SHP77 treated with DMSO at 0.1 percent for 48 hours (cell line): Measurements from ENCODE around the gene CDCP1.
"Not testable (repeated sequence)": the region's sequence is repeated elsewhere in the genome, so short reads cannot be mapped to it uniquely, and the experiment has no call there.

Experiments used
- DNase-seq: peaks from one replicate; lab custom pipeline; 2025; lab: John Stamatoyannopoulos, UW

CDCP1 gene

DNA sequence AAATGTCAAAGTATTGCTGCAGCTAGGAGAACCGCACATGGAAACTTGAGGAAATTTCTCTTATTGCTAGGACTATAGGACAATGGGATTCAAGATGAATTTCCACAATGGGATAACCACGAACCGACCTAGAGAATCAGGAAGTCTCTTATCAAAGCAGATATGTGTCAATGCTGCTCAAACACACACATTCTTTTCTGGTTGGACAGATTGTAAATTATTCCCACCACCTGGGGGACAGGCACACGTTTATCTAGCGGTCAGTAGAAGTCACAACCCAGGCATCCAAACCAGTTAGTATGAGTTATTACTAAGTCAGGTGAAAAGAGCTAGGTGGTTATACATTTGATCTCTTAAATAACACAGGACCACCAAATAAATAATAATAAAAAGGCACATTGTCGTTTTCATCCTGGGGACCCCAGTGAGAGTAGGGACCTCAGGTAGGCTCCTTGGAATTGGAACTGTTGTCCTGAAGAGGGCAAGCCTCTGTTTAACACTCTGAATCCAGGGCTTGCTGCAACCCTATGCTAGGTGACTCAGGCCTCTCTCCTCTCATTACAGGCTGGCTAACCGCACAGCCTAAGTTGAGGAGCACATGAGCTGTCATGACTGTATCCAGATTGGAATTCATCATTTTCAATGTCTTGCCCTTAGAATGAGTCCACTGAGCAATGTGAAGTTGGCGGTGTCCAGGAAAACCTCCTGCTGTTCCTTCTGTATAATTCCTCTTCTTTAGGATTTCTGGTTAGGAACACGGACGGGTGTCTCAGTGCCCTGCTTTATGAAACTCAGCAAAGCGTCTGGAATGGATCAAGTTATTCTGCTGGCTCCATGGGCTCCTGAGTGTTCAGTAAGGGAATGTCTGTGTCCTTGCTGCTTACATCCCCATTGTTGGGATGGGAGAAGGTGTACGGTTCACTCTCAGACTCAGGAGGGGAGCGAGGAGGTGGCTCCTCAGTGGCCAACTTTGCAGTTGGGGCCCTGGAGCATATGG lies 61.1 kb downstream of the CDCP1 start:
- DNase-seq, result no peak

DNA sequence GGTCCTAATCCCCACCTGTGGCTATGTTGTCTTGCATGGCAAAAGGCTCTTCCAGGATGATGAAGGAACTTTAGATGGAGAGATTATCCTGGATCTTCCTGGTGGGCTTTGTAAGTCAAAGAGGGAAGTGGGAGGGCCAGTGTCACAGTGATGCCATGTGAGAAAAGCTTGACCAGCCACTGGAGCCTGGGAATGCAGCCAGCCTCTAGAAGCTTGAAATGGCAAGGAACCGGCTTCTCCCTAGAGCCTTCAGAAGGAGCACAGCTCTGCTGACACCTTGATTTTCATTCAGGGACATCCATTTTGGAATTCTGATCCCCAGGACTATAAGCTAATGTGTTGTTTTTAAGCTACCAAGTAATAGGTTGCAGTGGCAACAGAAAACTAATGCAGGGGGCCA lies 61.8 kb downstream of the CDCP1 start:
- no peak for DNase-seq

DNA sequence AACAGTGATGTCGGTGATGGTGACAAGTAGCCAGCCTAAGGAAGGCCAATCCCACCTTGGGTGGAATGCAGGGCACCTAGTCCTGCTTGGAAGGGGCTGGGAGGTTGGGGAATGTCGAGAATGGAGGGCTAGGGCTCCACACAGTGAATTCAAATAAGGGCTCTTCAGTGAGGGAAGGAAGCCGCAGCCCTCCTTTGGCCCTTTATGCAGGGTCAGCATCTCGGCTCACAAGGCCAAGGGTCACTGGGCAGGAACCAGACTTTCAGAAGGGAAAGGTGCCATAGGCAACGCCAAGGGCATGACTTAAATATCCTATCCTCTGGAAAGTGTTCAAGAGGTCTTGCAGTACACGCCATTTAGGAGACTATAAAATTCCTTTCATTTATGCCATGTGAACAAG lies 63.2 kb downstream of the CDCP1 start:
- DNase-seq, result no peak

DNA sequence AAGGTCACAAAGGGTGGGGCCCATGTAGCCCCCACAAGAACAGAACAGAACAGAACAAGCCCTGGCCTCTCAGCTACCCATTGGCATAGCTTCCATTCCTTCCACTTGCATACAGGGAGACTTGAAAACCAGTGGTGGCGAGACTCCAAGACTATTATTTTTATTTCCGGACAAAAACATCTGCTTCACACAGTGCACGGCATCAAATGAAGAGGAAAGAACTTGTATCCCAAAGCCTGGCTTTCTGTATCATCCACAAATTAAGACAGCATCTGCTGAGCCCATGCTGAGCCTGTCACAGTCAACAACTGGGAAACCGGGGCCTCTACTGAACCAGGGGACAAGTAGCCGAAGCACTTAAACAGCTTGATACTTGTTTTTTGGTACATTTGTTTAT lies 64.0 kb downstream of the CDCP1 start:
- no peak for DNase-seq

DNA sequence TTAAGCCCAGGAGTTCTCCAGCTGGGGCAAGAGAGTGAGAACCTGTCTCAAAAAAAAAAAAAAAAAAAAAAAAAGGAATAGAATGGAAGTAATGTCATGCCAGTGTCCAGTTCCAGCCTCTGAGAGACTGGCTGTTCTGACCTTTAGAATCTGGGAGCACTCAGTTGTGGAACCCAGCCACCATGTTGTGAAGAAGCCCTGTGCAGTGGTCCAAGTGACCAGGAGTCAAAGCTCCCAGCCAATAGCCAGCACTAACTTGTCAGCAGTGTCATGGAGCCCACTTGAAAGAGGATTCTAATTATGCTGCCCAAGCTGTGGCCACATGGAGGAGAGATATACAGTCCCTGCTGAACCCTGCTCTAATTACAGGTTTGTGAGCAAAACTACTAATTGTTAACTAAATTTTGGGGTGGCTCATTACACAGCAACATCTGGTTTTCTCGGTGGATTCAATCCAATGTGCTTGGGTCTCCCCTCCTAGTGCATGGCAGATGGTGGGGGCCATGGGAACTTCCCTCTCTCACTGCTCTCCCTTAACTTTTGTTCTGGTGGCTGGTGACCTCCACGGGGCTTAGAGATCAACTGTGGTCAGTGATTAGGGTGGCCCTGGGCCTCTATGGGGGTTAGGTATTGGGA lies 64.6 kb downstream of the CDCP1 start:
- no peak for DNase-seq

DNA sequence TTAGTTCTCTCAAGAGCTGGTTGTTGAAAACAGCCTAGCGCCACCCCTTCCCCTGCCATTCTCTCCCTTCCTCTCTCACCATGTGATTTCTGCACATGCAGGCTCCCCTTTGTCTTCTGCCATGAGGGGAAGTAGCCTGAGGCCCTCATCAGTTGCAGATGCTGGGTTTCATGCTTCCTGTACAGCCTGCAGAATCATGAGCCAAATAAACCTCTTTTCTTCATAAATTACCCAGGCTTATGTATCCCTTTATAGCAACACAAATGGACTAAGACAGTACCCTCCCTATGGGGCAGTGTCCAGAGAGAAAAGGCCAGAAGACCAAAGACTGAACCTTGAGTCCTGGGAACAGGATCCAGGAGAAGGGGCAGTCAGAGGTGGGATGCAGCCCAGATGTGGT lies 65.4 kb downstream of the CDCP1 start:
- DNase-seq, result no peak

DNA sequence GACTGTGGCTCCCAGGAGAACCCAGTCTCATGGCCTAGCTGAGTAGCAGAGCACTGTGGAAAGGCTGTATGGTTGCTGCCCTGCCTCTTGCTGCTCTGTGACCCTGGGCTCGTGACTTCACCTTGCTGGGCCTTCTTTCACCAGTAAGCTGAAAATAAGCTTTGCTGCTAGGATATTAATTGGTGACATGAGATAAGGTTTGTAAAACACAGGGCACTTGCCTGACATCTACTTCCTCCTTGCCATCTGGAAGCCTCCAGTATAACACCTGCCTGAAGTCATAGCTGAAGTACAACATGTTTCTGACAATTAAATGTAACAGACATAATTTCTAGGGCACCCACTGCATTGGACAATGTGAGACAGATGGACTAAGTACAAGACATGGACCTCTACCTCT lies 66.5 kb downstream of the CDCP1 start:
- DNase-seq, result no peak

DNA sequence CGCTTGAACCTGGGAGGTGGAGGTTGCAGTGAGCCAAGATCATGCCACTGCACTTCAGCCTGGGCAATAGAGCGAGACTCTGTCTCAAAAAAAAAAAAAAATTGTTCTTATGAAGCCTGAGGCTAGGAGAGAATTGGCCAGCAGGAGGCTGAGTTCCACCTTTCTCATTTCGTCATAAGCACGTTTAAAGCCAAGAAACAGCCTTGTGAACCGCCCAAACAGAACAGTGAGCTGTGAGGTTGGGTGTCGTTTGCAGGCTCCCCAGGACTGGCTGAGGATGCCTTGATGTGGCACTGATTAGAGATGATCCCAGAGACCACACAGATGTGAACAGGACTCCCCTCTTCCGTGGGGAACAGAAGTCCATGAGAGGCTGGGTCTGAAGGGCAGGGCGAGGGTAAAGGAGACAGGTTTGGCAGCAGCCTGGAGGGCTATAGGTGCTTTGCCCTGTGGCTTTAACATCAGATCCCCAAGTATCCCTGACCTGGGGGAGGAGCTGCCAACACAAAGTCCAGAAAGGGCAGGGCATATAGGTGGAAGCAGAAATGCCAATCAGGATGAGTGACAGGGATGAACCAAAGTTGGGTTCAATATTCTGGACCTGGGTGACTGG lies 67.2 kb downstream of the CDCP1 start:
- no peak for DNase-seq

DNA sequence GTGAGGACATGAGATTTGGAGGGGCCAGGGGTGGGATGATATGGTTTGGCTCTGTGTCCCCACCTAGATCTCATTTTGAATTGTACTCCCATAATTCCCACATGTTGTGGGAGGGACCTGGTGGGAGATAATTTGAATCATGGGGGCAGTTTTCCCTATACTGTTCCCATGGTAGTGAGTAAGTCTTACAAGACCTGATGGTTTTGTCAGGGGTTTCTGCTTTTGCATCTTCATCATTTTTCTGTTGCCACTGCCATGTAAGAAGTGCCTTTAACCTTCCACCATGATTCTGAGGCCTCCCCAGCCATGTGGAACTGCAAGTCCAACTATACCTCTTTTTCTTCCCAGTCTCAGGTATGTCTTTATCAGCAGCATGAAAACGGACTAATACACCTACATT lies 67.9 kb downstream of the CDCP1 start:
- not testable (repeated sequence) for DNase-seq

DNA sequence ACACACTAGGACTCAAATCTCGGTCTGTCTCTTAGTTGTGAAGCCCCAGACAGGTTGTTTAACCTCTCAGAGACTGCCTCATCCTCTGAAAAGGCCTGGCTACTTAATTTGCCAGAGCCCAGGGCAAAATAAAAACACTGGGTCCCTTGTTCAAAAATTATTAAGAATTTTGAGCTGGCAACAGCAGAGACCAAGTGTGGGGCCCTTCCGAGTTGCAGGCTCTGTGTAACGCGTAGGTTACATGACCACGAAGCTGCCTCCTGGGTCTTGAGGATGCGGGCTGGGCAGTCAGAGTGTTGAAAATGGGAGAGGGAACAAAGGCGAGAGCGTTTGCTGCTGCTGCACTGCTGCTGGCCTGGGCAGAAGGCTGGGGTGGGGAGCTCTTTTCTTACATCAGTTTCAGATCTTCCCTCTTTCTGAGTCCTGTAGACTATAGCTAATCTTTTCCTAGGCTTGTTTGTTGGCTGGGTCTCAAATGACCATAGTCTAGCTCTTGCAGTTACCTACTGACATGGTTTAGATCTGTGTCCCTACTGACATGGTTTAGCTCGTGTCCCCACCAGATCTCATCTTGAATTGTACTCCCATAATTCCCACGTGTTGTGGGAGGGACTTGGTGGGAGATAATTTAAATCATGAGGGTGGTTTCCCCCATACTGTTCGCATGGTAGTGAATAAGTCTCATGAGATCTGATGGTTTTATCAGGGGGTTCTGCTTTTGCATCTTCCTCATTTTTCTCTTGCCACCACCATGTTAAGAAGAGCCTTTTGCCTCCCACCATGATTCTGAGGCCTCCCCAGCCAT lies 70.2 kb downstream of the CDCP1 start:
- no peak for DNase-seq

DNA sequence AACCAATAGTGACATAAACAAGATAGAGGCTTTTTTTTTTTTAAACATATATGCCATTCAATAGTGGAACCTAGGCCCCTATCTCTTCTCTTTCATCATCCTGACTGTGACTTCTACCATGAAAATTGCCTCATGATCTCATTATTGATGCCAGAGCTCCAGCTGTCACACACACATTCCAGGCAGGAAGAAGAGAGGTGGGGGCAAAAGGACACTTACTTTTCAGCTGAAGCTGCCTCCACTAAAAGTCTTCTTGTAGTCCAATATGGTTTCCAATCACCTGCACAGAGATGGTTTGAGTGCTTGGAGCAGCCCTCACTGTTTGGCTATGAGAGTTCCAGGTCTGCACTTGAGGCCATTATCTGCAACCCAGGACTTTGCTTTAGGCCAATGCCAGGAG lies 75.1 kb downstream of the CDCP1 start:
- DNase-seq, result no peak

DNA sequence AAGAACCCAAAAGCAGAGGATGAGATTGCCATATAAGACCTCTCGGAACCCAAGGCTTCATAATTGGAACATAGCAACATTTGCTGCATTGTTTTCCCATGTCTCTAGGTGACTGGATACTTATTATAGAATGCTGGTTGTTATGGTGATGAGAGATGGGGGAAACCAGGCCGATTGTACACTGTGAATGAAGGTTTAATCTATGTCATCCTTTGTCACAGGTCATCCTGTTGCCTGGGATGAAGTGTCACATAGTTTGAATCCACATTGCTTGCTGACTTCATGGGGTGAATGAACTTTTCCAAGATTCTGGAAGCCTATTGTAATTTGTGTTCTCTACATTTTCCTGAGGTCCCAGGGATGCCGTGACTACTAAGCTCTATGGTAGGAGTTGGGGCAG lies 78.2 kb downstream of the CDCP1 start:
- no peak for DNase-seq

DNA sequence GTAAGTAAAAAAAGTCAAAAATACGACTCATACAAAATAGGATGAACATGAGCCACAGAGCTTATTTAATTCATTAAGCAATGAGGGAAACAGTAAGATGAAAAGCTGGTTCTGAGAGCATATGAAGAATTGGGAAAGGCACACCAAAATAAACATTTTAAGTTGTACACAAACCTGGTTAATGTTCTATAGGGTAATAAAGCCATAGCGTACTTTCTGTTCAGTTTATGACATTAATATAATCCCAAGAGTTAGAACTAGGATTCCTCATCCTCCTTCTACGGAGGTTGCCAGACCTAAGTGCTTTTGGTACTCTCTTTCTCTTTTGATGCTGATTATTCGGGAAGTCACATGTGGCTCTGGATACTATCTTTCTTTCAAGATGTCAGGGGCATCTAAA lies 78.7 kb downstream of the CDCP1 start:
- no peak for DNase-seq

DNA sequence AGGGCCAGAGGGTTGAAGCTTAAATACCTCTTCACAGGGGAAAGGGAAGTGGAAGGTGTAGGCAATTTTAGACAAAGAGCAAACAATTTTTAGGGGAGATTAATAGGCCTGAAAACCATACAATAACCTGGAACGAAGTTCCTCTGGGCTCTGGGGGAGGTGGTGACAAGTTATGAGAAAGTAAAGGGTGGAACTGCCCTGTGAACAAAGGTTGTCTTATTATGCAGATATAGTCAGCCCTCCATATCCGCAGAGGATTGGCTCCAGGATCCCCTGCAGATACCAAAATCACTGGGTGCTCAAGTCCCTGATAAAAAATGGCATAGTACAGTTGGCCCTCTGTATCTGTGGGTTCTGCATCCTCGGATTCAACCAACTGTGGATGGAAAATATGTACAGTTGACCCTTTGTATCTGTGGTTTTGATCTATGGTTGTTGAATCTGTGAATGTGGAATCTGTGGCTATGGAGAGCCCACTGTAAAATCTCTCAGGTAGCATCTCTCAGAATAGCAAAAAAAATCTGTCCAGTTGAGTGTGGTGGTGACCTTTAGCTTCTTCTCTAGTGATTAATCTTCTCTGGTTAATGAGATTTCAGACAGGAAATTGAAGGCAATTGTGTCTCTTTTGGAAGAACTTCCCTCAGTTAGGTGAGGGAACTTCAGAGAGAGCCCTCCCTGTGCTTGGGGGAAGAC lies 79.9 kb downstream of the CDCP1 start:
- no peak for DNase-seq

DNA sequence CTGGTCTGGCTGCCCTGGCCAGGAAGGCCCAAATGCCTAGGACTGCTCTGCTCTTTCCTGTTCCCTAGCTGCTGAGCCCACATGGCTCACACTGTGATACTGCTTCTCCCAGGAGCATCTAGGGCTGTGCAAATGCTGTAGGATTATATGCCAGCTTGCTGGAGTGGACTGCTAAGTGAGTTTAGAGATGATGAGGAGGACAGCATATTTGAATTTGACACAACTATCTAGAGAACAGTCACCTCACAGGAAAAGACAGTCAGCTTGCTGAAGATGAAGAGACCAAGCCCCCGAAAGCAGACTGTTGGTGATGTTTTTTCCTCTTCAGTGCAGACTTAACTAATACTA lies 80.8 kb downstream of the CDCP1 start:
- DNase-seq, result no peak

DNA sequence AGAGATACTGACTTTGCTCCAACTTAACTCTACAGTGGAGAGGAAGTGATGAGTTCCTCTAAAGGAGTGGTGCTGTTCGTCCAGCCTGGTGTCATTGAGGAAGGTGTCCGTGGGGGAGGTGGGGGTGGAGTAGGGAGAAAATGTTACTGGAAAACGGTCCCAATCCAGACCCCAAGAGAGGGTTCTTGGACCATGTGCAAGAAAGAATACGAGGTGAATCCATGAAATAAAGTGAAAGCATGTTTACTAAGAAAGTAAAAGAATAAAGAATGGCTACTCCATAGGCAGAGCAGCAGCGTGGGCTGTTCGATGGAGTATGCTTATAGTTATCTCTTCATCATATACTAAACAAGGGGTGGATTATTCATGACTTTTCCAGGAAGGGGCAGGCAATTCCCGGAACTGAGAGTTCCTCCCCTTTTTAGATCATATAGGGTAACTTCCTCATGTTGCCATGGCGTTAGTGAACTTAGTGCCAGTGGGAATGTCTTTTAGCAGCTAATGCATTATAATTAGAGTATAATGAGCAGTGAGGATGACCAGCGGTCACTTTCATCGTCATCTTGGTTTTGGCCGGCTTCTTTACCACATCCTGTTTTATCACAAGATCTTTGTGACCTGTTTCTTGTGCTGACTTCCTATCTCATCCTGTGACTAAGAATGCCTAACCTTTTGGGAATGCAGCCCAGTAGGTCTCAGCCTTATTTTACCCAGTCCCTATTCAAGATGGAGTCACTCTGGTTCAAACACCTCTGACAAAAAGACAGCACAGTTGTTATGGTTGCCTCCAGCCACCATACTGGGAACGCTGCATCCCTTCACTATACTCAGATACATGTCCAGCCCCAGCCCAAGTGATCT lies 81.4 kb downstream of the CDCP1 start:
- no peak for DNase-seq

DNA sequence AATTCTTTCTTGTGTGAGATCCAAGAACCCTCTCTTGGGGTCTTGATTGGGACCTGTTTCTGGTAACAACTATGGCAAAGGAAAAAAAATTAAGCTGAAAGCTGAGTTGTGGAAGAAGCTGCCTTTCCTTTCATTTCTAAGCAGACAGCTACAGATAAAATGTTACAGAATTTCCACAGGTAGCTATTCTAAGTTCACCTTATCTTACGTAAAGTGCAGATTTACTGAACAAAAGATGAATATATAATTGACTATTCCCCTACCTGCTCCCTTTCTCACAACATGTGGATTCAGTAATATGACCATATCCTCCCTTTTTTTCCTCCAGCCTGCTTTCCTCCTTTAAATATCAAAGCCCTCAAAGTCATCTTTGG lies 83.5 kb downstream of the CDCP1 start:
- no peak for DNase-seq

DNA sequence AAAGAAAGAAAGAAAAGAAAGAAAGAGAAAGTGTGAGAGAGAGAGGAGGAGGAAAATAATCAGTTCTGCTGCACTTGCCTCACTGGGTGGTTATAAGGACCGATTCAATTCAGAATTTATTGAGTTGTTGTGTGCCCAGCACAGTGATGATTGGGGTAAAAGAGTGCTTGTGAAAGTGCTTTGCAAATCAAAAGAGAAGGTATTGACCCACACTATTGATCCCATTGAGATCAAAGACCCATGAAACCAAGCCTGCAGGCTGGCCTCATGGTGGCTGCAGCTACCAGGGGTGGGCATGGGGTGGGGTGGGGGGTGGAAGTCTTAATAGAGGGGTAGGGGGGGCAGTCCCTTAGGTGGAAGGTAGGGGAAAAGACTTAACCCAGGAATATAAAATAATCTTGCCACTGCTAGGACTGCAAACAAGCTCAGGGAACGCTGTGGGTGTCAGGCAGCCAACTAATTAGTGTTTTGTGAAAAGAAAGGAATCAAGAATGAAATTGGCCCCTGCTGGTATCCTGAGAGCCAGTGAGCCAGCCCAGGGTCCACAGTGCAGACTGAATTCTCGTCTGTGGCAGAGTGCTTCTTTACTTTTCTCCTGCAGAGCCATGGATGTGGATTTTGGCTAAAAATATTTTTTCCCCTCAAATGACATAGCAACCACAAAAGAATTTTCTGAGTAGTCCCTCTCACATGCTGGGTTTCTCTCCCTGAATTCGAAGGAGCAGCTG lies 85.8 kb downstream of the CDCP1 start:
- no peak for DNase-seq

DNA sequence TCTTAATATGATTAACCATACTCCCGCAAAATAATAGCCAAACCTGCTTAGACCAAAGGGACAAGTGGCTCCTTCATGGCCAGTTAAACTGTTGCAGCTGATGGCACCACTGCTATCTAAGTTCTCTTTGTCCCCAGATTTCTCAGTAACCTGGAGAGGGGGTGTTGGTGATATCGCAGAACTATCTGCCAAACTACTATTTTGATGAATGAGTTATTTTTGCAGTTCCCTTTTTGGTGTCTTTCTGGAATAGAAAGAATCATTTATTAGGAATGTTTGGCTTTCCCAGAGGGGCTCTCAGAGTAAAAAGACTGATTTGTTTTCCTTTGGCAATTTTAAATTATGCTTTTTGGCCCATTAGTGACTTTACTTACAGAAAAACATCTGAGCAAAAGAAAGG lies 87.0 kb downstream of the CDCP1 start:
- DNase-seq, result no peak

DNA sequence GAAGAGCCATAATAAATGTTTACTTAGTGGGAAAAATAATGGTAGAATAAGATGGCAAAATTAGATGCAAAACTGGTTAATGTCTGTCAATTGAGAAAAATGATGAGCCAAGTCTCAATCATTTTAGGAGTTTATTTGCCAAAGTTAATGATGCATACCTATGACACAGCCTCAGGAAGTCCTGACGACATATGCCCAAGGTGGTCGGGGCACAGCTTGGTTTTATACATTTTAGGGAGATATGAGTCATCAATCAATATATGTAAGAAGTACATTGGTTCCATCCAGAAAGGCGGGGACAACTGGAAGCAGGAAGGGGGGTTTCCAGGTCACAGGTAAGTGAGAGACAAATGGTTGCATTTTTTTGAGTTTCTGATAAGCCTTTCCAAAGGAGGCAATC lies 88.6 kb downstream of the CDCP1 start:
- DNase-seq, result no peak
